OCI-LY3 (cell line): ENCODE data around the gene CLDN24.

ENCODE experiments used
- CTCF ChIP-seq: fragments of 200-600, 300-600 bp; sonication (generic); IDR thresholded peaks from 2 replicates; pipeline ENCODE4 v1.5.1; 2014; ENCODE audit warnings: antibody characterized with exemption, low read length, low read depth
- EZH2phosphoT487 ChIP-seq: fragments of 200-600 bp; shearing (Covaris generic); IDR thresholded peaks from 2 replicates; pipeline ENCODE4 v1.6.1; 2018; ENCODE audit warnings: antibody characterized with exemption, mixed run types, low read depth

DNA sequence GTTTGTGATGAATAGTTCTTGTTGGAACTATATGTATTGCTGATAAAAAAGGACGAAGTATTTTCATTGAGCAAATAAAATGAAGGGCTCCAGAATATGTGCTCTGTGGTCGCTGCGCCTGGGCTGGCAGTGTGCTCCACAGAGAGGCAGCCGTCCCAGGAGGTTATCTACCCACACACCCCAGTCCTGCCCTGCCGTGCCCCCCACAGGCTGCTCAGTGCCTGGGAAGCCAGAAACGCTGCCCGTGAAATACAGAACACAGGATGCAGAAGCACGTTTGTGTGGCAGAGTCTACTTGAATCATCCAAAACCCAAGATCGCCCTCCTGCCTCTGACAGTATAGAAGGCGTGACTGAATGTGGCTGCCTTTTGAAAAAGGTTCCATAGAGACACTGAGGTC, 3.6 kb downstream of the CLDN24 start:
- TF ChIP-seq CTCF, result no peak
- no peak for TF ChIP-seq EZH2phosphoT487
